GM19328 (cell line): Measurements from ENCODE around the gene ANGPTL2.

Experiments
- ATAC-seq: cut with Tn5 transposase; IDR thresholded peaks from one replicate; pipeline ENCODE4 v1.9.1; 2021; ENCODE audit warnings: mild to moderate bottlenecking, moderate library complexity; ENCODE audit not compliant: unreplicated experiment

ANGPTL2 gene

DNA sequence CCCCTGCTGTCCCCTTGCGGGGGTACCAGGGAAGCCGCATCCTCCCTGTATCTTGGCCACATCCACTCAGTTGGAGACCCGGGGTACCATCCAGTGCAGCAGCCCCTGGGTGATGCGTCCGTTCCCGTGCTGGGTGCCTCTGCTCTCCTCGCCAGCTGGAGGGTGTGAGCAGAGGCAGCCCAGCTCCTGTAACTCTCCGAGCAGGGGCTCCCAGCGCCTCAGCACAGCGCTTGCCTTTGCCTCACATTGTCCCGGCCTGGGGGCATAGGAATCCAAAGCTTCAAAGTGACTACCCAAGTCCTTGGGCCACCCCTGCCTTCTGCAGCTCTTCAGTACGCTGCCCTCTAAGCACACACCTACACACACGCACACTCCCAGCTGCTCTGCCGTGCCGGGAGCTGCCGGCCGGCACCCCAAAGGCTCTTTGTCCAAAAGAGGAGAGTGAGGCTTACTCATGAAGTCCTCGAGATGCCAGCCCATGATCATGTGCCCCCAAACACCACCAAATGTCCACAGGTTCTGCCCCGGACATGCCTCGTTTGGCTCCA lies 733 bp downstream of the ANGPTL2 start:
- no peak for ATAC-seq

DNA sequence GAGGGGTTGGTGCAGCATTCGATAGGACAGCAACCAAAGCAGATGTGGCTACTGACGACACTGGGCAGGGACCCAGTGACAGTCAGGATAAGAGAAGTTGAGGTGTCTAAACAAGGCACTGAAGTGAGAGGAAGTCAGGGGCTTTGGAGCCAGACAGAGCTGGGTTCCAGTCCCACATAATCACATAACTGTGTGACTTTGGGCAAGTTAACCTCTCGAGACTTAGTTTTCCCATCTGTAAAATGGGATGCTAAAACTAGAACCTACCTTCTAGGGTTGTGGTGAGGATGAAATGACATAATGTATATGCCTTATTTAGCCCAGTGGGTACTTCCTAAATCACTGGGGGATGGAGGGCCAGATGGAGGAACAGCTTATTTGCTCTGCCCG lies 3.1 kb downstream of the ANGPTL2 start:
- no peak for ATAC-seq

DNA sequence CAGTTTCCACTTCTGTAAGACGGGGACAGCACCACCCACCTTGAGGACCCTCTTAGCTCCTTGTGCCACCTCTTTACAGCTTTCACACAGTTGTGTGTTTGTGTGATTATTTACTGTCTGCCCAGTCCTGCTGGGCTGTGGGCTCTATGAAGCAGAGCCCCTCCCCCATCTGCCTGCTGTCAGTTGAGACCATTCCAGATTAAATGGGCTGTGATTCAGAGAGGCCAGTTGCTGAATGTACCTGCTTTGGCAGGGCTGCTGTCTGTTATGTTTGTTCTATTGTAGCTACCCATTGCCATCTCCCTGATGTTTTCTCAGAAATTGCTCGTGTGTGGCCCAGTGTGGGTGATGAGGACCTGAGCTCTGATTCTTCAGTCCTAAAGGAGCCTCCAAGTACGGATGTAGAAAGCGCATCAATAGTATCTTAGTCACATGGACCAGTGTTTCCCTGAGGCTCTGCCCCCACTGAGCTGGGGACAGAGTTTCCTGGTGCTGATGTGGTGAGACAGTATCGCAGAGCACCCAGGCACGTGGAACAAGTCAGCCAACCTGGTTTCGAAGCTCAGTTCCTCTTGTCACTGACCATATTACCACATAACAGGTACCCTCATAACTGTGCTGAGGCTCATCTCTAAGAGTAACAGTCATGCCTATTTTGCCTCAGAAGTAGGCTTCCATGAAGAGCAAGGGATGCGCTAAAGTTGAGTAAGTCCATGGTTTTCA lies 3.7 kb downstream of the ANGPTL2 start:
- no peak for ATAC-seq

DNA sequence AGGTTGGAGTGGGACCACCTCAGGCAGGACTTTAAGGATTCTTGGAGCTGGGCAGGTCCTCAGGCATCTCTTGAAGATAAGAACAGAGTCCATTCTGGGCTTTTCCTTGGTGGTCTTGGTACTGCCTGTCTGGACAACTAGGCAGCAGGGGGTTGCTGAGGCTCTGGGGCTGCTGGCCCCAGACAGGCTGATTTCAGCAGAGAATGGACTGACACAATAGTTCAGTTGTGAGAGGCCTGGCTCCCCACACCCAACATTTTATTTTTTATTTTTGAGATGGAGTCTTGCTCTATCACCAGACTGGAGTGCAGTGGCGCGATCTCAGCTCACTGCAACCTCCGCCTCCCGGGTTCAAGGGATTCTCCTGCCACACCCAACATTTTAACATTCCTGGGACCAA lies 4.6 kb downstream of the ANGPTL2 start:
- ATAC-seq, result no peak

DNA sequence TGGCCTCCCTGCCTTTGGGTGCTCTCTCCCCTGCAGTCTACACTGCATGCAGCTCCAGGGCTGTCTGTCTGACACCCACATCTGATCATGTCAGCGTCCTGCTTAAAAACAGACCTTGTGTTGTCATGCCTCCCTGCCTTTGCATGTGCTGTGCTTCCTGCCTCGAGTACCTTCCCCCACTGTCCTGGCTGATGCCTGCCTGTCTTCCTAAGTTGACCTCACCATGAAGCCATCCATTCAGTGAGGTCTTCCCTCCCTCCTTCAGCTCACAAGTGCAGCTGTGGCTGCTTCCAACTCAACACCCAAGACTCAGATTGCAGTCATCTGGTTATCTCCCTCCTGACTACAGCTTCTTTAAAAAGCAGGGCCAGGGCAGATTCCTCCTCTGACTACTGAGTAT lies 5.5 kb downstream of the ANGPTL2 start:
- ATAC-seq, result no peak

DNA sequence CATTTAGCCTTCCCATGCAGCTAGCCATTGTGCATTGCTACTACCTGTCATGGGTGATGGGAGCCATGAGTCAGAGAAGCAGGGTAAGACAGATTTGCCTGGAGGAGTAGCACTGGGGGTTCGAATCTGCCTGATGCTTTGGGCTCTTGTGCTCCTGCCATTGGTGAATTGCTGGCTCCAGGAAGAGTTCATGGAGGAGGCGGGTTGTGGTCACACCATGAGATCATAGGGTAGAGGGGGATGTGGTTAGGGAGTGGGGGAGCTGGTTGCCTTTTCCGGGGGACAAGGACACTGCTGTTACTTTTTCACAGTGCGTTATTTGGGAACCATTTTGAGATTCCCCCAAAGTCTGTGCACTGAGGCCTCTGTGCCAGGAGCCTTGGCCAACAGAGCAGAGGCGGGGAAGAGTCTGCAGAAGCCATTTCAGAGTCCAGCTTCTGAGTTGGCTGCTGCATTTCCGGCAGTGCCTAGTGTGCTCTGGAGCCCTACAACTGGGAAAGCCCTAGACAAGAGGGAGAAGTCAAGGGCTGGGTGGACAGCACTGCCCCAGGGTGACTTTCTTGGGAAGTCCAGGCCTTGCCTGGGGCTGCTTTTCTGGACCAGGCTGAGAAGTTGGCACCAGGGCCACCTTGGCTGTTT lies 6.2 kb downstream of the ANGPTL2 start:
- ATAC-seq, result no peak

DNA sequence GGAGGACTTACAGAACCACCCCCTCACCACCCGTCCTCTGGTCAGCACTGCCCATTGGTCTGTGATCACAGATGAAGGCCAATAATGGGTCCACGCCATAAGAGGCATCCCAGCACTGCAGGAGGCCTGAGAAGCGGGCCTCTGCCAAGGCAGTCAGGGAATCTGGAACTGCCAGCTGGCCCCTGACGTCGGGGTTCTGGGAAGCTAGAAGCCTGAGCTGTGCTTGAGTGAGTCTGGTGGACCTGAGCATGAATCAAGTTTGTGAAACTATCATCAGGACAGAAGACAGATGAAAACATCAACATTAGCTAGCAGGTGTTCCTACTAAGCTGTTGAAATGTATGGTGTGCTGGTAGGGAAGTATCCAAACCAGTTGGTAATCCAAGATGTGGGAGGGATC lies 7.8 kb downstream of the ANGPTL2 start:
- no peak for ATAC-seq

DNA sequence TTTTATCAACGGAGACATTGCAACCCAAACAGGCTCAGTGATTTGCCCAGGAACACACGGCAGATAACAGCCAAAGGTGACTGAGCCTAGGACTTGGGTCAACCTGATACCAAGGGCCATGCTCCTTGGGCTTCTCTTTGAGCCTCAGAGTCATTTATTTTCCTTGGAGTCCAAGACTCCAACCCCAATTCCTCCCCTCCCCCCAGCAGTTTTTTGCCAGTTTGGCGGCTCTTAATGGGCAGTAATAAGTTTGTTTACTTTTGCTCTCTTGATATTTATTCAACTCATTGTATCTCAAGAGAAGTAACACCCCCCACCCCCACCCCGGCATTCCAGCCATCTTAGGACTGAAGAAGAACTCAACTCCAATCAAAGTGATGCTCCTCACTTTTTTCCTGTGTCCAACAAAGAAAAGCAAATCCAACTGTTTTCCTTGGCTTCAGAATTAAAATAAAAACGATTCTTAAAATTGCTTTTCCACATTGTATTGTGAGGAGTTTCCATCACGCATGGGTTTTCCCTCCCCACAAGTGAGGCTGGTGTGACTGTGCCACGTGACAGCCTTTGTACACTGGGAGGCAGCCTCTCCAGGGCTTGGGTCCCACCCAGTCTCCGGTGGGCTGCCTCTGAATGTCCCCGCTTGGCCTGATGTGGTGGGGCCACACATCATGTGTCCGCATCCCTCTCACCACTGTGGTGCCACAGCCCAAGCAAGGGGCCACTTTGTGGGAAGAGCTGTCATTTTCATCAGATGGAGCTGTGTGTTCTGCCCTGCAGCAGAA lies 9.1 kb downstream of the ANGPTL2 start:
- ATAC-seq, result no peak

DNA sequence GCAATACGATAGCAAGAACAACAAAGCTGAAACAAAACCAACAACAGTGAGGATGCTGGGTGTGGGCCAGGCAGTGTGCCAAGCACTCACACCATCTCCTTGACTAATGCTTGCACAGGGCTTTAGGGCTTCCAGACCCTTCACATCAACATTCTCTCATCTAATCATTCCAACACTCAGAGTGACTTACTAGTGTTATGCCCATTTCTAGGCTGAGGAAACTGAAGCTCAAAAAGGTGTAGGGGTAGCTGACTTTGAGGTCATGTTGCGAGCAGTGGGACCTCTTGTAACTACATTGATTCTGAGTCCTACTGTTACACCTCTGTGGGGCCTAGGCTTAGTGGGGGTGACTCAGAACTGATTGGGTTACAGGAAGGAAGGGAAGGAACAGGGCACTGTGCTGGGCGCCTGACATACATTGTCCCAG lies 9.7 kb downstream of the ANGPTL2 start:
- no peak for ATAC-seq

DNA sequence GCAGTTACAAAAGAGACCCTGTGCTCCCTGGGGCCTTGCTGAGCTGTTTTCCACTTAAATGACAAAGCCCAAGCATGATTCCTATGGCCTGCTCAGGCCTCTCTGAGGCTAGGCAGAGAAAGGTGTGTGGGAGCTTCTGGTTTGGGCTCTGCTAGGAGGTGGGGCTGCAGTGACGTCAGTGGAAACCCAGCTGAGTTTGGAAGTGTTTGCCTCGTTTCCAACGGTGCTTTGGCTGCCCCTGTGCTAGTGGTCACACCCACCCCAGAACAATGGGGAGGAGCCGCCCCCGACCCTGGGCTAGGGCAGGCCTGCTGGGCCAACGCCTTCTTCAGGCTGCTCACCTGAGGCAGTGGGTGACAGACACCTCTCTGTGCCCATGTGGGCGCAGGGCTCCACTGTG lies 10.4 kb downstream of the ANGPTL2 start:
- no peak for ATAC-seq

DNA sequence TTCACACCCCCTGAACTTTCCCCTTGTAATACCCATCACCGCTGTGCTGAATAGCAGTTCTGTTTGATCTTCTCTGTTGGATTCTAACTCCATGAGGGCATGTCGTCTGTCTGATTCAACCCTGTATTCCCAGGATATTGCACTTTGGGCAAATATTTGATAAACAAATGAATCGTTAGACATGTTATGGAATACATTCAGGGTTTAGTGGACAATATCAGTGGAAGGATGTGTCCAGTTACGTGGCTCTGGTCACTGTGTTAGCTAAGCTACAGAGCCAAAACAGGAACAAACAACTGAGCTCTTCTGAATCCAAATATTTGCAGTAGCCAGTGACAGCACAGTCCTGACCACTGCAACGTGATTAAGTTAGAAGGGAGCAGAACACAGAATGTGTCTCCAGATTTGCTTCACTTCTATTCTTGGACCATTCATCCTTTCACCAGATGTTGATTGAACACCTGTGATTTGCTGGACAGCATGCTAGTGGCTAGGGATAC lies 13.2 kb downstream of the ANGPTL2 start:
- ATAC-seq, result no peak

DNA sequence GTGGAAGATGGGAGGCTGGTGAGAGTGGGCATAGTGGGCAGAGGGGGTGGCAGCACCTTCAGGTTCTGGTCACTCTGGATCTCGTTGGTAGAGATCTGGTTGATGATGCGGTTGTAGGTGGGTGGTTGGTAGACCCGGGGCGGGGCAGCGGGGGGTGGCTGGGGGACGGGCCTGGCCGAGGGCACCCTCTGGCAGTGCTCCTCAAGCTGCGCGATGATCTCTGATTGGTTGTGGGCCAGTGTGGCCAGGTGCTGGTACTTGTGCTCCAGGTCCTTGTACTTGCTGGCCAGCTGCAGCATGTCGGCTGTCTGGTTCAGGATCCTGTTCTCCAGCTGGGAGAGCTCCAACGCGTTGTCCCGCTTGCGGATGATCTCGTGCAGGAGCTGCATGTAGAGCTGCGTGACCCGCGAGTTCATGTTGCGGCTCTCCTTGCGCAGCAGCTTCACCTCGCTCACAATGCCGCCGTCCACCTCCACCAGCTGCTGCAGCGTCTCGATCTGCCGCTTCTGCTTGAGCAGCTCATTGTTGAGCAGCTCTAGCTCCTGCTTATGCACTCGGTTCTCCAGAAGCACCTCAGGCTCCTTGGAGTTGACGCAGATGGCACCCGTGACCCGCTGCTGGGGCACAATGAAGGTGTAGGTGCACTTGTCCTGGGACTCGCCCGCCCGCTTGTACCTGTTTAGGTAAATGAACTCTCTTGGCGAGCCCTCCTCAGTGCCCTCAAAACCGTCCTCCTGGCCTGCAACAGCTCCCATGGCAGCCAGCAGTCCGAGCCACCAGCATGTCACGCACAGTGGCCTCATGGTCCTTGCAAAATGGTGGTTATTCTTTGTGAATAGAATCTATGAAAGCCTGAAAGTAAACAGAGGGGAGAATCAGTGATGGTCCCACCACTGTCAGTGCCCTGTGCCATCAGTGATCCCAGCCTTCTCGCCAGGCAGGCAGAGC lies 14.2 kb downstream of the ANGPTL2 start:
- no peak for ATAC-seq

DNA sequence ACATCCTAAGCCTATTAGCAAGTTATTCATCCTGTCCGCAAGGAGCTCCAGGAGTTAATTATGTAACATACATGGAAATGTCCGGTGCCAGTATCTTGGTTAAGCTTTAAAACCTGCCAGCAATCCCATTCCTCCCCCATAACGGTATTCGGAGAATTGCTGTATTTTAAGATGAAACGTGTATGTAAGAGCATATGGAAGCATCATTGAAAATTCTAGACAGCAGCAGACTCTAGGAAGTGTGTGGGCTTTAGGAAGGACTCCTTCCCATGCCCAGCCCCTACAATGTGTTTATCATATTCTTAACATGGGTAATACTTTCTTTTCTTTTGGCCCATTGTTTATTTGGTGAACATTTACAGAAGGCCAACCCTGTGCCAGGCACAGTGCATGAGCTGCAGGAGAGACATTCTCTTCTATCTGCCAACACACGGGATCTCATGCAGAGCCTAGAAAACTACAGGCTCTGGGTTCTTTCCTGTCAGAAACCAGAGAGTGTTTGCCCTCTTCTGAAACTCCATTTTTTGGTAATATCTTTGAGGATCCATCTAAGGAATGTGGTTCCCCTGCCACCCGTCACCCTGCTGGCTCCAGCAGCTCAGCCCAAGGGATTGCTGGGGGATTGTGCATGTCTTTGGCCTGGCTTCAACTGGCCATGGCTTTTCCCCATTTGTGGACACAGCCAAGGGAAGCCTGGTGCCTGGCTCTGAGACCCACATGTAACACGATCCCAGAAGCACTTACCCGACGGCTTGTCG lies 15.1 kb downstream of the ANGPTL2 start:
- ATAC-seq, result no peak

DNA sequence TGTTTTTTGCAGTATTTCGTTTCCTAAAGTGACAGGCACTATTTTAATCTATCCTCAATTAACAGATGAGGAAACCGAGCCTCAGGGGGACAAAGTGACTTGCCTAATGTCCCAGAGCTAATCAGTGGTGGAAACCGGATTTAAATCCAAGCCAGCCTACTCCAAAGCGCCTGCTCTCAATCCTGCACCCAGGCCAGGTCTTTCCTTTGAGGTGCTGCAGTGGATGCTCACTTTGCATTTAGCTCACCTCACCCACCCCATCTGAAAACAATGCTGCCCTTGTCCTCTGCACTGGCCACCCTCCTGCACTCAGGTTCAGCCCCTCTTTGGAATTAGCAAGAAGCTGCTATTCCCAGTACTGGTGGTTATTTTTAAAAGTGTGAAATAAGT lies 16.0 kb downstream of the ANGPTL2 start:
- ATAC-seq, result no peak

DNA sequence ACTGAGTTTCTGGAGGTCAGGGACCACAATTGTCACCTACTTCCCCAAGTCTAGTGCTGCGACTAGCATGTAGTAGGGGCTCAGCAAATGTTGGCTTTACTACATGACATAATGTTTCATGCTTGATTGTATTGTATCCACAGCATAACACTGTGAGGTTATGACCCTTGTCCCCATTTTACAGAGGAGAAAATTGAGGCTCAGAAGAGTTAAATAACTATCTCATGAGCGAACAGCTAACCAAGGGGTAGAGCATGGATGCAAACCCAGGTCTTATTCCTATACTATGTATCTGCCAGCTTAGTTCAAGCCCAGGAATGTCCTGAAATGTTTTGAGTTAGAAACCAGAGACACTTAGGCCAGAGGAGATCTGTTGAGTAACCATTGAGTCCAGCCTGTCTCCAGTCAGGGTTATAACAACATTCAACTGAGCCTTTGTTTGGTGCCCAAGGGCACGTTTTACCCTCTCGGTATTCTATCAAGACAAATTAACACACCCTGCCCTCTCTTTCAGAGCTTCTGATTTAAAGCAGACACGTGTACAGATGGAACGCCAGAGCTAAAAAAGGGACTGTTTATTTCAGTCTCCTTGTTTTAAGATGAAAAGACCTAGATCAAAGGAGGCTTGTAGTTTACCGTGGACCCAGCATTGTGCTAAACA lies 16.5 kb downstream of the ANGPTL2 start:
- no peak for ATAC-seq

DNA sequence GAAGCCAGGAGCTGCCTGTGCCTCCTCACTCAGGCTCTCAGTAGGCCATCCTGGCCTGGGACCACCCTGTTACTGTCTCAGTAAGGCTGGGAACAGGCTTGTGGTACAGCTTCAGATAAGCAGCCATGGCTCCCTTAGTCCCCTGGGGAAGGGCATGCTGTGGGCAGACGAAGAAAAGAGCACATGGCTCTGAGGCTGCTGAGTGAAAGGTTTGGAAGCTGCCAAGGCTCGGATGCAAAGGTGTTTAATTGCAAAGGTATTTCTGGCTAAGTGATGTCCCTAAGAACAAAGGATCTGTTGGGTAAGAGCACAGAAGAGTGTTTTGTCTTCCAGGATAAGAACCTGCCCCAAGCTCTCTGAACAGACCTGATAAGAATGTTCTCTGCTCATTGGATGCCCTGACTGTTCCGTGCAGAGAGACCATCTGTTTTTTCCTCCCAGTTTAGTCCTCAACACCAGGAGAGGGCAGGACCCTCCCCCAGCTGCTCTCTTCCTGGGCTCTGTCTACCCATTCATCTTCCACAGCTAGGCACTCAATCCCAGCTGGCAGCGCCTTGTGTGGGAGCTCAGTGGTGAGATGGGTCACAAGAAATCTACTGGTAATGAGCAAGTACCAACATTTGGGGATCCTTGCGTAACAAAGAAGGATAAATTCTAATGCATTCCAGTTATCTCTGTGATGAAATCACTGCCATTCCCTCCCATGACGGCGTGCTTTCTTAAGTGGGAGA lies 17.7 kb downstream of the ANGPTL2 start:
- ATAC-seq, result no peak

DNA sequence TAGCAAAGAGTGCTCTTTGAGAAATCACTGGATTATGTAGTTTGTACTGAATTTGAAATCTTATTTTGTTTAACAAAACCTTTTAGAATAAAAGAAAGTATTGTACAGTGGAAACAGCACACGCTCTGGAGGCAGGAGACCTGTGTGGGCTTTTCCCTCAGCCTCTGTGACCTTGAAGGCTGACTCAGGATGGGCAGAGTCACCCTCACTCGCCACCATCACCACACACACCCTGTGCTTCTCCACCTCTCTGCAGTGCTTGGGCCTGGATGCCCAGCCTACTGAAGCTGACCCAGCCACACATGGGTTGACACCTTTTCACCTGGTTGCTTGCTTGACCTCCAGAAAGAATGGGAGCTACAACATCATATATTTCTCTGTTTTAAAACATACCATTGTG lies 19.6 kb downstream of the ANGPTL2 start:
- no peak for ATAC-seq

DNA sequence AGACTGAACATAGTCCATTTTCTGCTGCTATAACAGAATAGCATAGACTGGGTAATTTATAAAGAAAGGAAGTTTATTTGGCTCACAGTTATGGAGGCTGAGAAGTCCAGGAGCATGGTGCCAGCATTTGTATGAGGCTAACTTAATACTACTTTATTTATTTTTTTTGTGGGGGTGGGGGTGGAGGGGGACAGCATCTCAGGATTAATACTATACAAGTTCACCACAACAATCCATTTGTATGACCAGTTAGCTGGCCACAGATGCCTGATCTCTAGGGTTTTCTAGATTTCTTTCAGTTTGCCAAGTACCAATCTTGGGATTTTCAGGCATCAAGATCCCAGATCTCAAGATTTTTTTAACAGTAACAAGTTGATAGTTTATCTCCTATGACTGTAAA lies 20.3 kb downstream of the ANGPTL2 start:
- no peak for ATAC-seq

DNA sequence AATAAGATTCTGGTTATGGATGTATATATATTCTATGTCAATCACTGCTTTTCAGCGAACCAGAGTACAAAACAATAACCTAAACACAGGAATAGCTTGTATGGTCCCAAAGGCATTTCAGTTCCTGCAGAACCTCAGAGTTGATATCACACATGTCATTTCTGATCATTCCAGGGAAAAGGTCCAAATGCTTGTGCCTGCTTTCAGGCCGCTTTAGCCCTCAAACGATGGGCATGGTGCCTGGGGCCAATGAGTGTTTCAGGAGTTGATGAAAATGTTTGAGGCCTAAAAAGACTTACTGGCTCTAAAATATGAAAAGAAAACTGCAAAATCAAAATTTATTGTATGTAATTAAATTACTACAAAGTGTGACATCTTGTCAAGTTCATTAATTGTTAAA lies 22.8 kb downstream of the ANGPTL2 start:
- ATAC-seq, result no peak
